A673 (cell line): Measurements from ENCODE around the gene PIK3AP1.

Experiments used
- CTCF ChIP-seq: fragments of 300-800, 200-600 bp; sonication (generic); conservative IDR thresholded peaks from 2 replicates; pipeline ENCODE4 v1.5.1; 2017; ENCODE audit warnings: low read depth, mild to moderate bottlenecking, antibody characterized with exemption, low read length, moderate library complexity, mixed read lengths
- EZH2 ChIP-seq: fragments of 200-600 bp; sonication (generic); IDR thresholded peaks from 2 replicates; pipeline ENCODE4 v1.6.1; 2017; ENCODE audit warnings: borderline replicate concordance, low read depth, mild to moderate bottlenecking, mixed read lengths, antibody characterized with exemption, low read length; ENCODE audit not compliant: poor library complexity, severe bottlenecking

DNA sequence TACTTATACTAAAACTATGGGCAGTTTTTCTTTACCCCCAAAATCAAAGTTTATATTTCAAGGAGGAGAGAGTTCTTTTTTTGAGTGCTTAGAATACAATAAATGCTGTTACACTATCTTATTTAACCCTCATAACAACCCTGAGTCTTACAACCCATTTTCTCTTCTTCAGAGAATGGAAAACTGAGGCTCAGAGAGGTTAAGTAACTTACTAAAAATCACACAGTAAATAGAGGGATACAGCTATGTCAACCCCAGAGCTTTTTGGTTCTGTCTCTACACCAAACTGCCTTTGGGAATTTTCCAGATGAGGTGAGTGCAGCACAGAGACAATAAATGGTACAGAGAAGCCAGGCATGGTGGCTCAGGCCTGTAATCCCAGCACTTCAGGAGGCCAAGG, 25.6 kb upstream of the PIK3AP1 start:
- TF ChIP-seq CTCF (no peak), EZH2 (no peak)
